A549 treated with GW870086 at 1 μM for 4 hours (cell line): Measurements from ENCODE around the gene UFC1. TPM values are rescaled to one million over a fixed set of nuclear protein-coding genes. Genes with fewer than 3 reads are reported as not detected.

Source experiments
- total RNA-seq: library from RNA; stranded (reverse); fragments of 200-300 nt; extraction: Qiagen RNA extraction; gene quantifications from 5 replicates; pipeline ENCODE4 v1.2.3, GENCODE V29; 2022; ENCODE audit warnings: low read depth

The UFC1 gene
- total RNA-seq, result 83.0 to 144 TPM (median 90.5 TPM) in 5 replicates

GRCh38 chr1:161153682-161154337 is at the start of gene UFC1:
Gene UFC1, plus strand, starts transcription at chr1:161153978. Its CDS starts 20 bp downstream, at chr1:161153998.

DNA sequence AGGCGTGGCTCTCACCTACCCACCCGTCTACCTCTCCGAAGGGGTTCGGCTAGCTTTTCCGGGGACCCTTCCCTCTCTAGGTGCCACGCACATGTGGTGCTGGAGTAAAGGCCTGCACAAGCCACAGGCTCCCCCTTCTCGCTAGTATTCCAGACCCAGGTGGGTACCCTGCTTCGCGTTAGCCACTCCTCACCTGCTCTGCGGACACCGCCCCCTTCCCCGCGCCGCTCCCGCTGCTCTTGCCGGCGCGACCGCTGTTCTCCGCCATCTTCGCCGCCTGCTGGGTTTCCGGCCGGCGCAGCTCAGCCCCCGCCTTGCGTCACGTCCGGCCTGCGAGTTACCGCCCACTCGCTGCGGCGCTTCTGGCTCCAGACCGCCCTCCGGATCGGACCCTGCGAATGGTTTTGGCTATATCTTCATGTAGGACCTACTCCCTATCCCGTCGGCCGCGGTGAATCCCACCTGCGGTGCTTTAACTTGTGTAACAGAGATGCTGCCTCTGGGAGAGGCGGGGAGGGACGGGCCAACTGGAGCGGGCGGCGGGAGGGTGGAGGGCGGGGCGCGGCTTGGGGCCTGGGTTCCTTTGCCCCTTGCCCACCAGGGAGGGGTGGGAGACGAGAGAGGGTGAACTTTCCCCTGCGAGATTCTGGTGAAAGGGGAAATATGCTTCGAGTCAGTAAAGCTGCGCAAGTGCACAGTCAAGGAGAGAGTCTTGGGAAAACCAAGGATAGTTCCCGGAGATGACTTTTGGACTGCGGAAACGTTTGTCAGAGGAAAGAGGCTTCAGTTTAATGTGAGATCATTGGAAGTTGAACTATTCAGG is 35.8 kb upstream of the UFC1 start, which contains the start of the genes NIT1 and PFDN2:
TSS of gene NIT1 (plus strand) at position 347 of the 823 bp plus-strand sequence. CDS start at position 419, 72 bp downstream.
TSS of gene PFDN2 (minus strand) at position 279 of the 823 bp plus-strand sequence. CDS start at position 268, 11 bp downstream.

GRCh38 chr1:161132410-161133219 is 21.2 kb upstream of the UFC1 start, which contains the start of gene DEDD:
Gene DEDD, minus strand, starts transcription at chr1:161132667. Its CDS starts 8,205 bp downstream, at chr1:161124462.

GRCh38 chr1:161159087-161159912 is 5.5 kb downstream of the UFC1 start, which contains the start of gene USP21:
Gene USP21, plus strand, starts transcription at chr1:161159500. Its CDS starts 1,141 bp downstream, at chr1:161160641.

DNA sequence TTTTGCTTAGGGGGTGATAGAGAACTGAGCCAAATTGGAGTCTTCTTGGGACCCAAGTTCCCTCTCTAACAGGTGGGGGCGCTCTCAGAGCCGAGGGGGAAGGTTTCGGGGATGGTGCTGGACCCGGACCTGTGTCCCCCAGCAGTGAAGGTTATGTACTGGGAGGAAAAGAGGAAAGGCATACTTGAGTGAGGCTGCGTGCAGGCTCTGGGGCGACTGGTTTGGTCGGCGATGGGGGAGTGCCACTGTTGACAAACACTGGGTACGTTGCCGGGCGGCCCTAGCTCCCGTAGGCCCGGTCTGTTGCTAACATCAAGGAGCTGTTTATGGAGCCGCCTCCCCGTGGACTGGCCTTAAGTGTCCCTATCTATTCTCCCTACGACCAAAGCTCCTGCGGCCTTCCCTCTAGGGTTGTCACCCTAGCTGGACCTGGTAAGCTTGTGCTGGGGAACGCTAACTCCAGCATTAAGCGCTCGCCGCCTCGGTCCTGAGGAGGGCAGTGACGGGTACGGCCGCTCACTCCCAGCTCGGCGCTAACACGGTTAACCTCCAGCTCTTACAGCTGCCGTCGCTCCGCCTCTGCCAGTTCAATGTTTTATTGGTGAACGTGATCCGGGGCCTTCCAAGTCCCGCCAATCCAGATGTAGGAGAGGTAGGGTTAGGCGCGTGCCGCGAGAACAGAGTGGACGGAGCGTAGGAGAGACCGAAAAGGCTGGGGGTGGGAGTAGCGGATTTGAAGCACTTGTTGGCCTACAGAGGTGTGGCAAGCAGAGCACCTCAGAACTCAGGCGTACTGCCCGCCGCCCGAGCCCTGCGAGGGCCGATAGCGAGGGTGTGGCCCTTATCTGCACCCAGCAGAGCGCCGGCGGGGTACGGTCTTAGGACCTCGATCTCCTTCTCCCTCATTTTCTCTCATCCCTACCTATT is 12.2 kb downstream of the UFC1 start, which contains the start of gene PPOX:
TSS of gene PPOX (plus strand) at position 685 of the 927 bp plus-strand sequence. CDS start 422 bp downstream, outside the sequence.

DNA sequence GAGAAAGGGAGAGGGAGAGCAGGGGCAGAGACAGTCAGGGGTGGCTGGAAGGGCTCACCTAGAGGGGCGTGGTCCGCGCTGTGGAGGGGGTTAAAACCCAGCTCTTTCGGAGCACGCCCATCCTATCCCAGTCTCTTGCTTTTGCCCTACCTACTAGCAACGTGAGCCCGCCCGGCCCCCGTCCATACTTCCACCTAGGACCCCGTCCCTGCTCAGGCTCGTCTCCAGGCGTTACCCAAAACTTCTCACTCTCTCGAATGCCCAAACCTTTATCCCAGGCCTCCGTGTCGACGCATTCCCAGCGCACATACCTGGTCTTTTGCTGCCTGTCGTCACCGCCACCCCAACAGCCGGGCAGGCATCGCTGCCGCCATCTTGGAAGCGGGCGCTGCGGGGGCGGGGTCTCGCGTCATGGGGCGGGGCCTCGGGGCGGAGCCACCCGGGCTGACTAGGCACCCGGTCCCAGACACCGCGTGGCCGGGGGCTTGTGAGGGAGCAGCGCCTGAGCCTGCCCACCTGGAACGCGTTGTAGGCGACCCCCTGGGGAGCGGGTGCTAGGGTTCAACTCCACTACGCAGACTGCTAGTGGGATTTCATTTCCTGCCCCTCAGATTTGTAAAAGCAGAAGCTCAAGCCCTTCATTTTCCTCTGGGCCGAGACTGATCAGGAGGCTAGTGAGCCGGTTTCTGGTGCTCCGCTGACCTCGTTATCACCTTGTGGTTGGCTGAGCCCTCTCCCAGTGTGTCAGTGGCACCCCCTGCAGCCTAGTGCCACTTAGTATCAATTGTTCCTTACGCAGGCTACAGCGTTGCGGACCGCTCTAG is 23.5 kb downstream of the UFC1 start, which contains the start of gene B4GALT3:
TSS of gene B4GALT3 (minus strand) at position 396 of the 824 bp plus-strand sequence. CDS start 1,447 bp downstream, outside the sequence.

DNA sequence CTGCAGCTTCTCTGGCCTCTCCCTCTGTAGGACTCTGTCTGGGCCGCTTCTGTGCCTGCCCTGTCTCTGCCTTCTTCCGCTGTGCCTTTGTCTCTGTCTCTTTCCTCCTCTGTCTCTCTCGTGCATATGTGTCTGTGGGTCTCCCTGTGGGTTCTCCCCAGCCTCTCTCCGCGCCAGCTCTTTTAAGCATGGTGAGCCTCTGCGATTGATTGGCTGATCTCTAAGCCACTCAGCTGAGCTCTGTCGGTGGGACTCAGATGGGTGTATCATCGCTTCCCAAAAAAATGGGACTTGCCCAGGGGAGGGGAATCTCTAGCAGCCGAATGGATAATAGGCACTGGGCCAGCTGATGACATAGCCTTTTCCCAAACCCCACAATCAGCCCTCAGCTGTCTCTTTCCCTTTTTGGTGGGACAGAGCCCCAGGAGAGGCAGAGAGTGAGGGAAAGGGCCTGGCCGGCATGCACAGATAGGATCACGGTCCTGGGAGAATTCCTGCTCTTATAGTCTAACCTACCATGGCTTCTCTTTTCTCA is 45.2 kb downstream of the UFC1 start, which contains the start of gene ADAMTS4:
TSS of gene ADAMTS4 (minus strand) at position 158 of the 535 bp plus-strand sequence. CDS start 427 bp downstream, outside the sequence.

GRCh38 chr1:161201836-161202712 is 48.3 kb downstream of the UFC1 start, which contains the start of gene NDUFS2:
Gene NDUFS2, plus strand, starts transcription at chr1:161202367. Its CDS starts 19 bp downstream, at chr1:161202386.

Other genes starting within 250 kb of the UFC1 start
- 0.30 to 0.93 TPM (median 0.57 TPM) in 5 replicates for gene ITLN2, start 199.2 kb upstream of the UFC1 start, total RNA-seq
- gene F11R, start 132.8 kb upstream of the UFC1 start, total RNA-seq, result 46.4 to 85.2 TPM (median 65.9 TPM) in 5 replicates
- gene TSTD1, start 115.0 kb upstream of the UFC1 start, total RNA-seq, result 0.22 to 0.33 TPM (median 0.30 TPM) in 4 of 5 replicates, not detected in the other
- 49.1 to 56.7 TPM (median 53.8 TPM) in 5 replicates for gene USF1, start 108.0 kb upstream of the UFC1 start, total RNA-seq
- 0.07 to 0.14 TPM (median 0.10 TPM) in 4 of 5 replicates, not detected in the other for gene ARHGAP30, start 84.1 kb upstream of the UFC1 start, total RNA-seq
- gene NECTIN4, start 64.4 kb upstream of the UFC1 start, total RNA-seq, result 2.0 to 3.1 TPM (median 2.1 TPM) in 5 replicates
- 1.4 to 2.0 TPM (median 1.6 TPM) in 5 replicates for gene KLHDC9, start 55.6 kb upstream of the UFC1 start, total RNA-seq
- gene PFDN2, start 35.9 kb upstream of the UFC1 start, total RNA-seq, result 103 to 127 TPM (median 108 TPM) in 5 replicates
- gene NIT1, start 35.9 kb upstream of the UFC1 start, total RNA-seq, result 28.4 to 32.9 TPM (median 30.2 TPM) in 5 replicates
- gene DEDD, start 21.3 kb upstream of the UFC1 start, total RNA-seq, result 26.5 to 32.2 TPM (median 30.1 TPM) in 5 replicates
- 16.0 to 23.4 TPM (median 21.1 TPM) in 5 replicates for gene USP21, start 5.5 kb downstream of the UFC1 start, total RNA-seq
- gene PPOX, start 12.4 kb downstream of the UFC1 start, total RNA-seq, result 13.8 to 17.2 TPM (median 14.6 TPM) in 5 replicates
- 22.6 to 27.7 TPM (median 26.3 TPM) in 5 replicates for gene B4GALT3, start 23.5 kb downstream of the UFC1 start, total RNA-seq
- gene ADAMTS4, start 45.1 kb downstream of the UFC1 start, total RNA-seq, result 0.03 TPM in 1 of 5 replicates, not detected in the others
- 75.9 to 106 TPM (median 84.1 TPM) in 5 replicates for gene NDUFS2, start 48.4 kb downstream of the UFC1 start, total RNA-seq
- 0.46 to 0.74 TPM in 2 of 5 replicates, not detected in the others for gene FCER1G, start 61.3 kb downstream of the UFC1 start, total RNA-seq
- gene APOA2, start 69.7 kb downstream of the UFC1 start, total RNA-seq, result 3.2 TPM in 1 of 5 replicates, not detected in the others
- gene TOMM40L, start 72.1 kb downstream of the UFC1 start, total RNA-seq, result 9.3 to 12.6 TPM (median 11.7 TPM) in 5 replicates
- 0.26 TPM in 1 of 5 replicates, not detected in the others for gene NR1I3, start 84.2 kb downstream of the UFC1 start, total RNA-seq
- gene PCP4L1, start 104.8 kb downstream of the UFC1 start, total RNA-seq, result 0.10 to 0.11 TPM in 2 of 5 replicates, not detected in the others
- 0.18 to 0.31 TPM (median 0.27 TPM) in 5 replicates for gene MPZ, start 156.0 kb downstream of the UFC1 start, total RNA-seq
- gene SDHC, start 160.4 kb downstream of the UFC1 start, total RNA-seq, result 237 to 255 TPM (median 248 TPM) in 5 replicates
- gene CFAP126, start 213.9 kb downstream of the UFC1 start, total RNA-seq, result 0.21 to 0.61 TPM in 2 of 5 replicates, not detected in the others